Endometrial microvascular endothelial cells (primary cell): ENCODE measurements around the gene CBFA2T2. TPM values are rescaled to one million over a fixed set of nuclear protein-coding genes. Genes with fewer than 3 reads are reported as not detected.
"Not testable (repeated sequence)": the region's sequence is repeated elsewhere in the genome, so short reads cannot be mapped to it uniquely, and the experiment has no call there.

Experiments used
- in situ Hi-C: cut with HindIII; loops from 2 replicates; pipeline ENCODE4 v1.10.0; 2017; ENCODE audit warnings: low sequenced_read_pairs, low pct_unique_long_range_greater_than_20kb; ENCODE audit errors: inconsistent ontology term
- total RNA-seq: library from RNA; depleted of rRNA; stranded (reverse); fragments of >200 nt; gene quantifications from one replicate; pipeline ENCODE4 v1.2.3, GENCODE V29; 2015; ENCODE audit errors: inconsistent ontology term

The CBFA2T2 gene
- total RNA-seq, 1 donor from 2014 or later, result 5.4 TPM

- in situ Hi-C loops, result no loop called here
Observed at GRCh38 chr20:33566781-33567603, 77.1 kb downstream of the CBFA2T2 start.

- in situ Hi-C loops, result no loop called here
Observed at GRCh38 chr20:33567949-33568348, 78.1 kb downstream of the CBFA2T2 start.

- in situ Hi-C loops, result no loop called here
Observed at GRCh38 chr20:33568378-33568777, 78.5 kb downstream of the CBFA2T2 start.

GRCh38 chr20:33568868-33569801 is 79.2 kb downstream of the CBFA2T2 start:
- in situ Hi-C loops, result no loop called here

- in situ Hi-C loops, result no loop called here
Observed at GRCh38 chr20:33569802-33570391, 80.0 kb downstream of the CBFA2T2 start.

- in situ Hi-C loops, result no loop called here
Observed at GRCh38 chr20:33570743-33571142, 80.8 kb downstream of the CBFA2T2 start.

- in situ Hi-C loops, result not testable (repeated sequence)
Observed at GRCh38 chr20:33573268-33573667, 83.4 kb downstream of the CBFA2T2 start.

- in situ Hi-C loops, result no loop called here
Observed at GRCh38 chr20:33575282-33575681, 85.4 kb downstream of the CBFA2T2 start.

GRCh38 chr20:33576432-33577125 is 86.7 kb downstream of the CBFA2T2 start:
- in situ Hi-C loops, result no loop called here

- in situ Hi-C loops, result no loop called here
Observed at GRCh38 chr20:33578510-33578909, 88.6 kb downstream of the CBFA2T2 start.

GRCh38 chr20:33583143-33583542 is 93.2 kb downstream of the CBFA2T2 start:
- in situ Hi-C loops, result no loop called here

GRCh38 chr20:33584976-33585375 is 95.1 kb downstream of the CBFA2T2 start:
- in situ Hi-C loops, result no loop called here

- in situ Hi-C loops, result no loop called here
Observed at GRCh38 chr20:33585413-33585812, 95.5 kb downstream of the CBFA2T2 start.

- in situ Hi-C loops, result no loop called here
Observed at GRCh38 chr20:33589059-33589458, 99.2 kb downstream of the CBFA2T2 start.

GRCh38 chr20:33591901-33592300 is 102.0 kb downstream of the CBFA2T2 start:
- in situ Hi-C loops, result not testable (repeated sequence)

GRCh38 chr20:33594743-33595142 is 104.8 kb downstream of the CBFA2T2 start:
- in situ Hi-C loops, result no loop called here

GRCh38 chr20:33600414-33600813 is 110.5 kb downstream of the CBFA2T2 start:
- in situ Hi-C loops, result no loop called here

GRCh38 chr20:33600981-33601380 is 111.1 kb downstream of the CBFA2T2 start:
- in situ Hi-C loops, result no loop called here

GRCh38 chr20:33601861-33602260 is 112.0 kb downstream of the CBFA2T2 start:
- in situ Hi-C loops, result no loop called here
